ENCODE measurements around the gene NFATC2. TPM values are rescaled to one million over a fixed set of nuclear protein-coding genes. Genes with fewer than 3 reads are reported as not detected.

NFATC2 gene
- polyA plus RNA-seq, 1 donor from 2014 or later: not detected

- H2AFZ ChIP-seq (ENCODE audit: low read depth, low read length): no peak overlapping the region
- TF ChIP-seq CTCF (IDR thresholded peaks at IDR 0.05; ENCODE audit: poor library complexity, severe bottlenecking) (no peak), POLR2AphosphoS5 (IDR thresholded peaks at IDR 0.05) (no peak), EP300 (conservative IDR thresholded peaks at IDR 0.05; ENCODE audit: poor library complexity, severe bottlenecking) (no peak), RAD21 (conservative IDR thresholded peaks at IDR 0.05) (no peak), MXI1 (conservative IDR thresholded peaks at IDR 0.05; ENCODE audit: poor library complexity, severe bottlenecking) (no peak), SMC3 (conservative IDR thresholded peaks at IDR 0.05; ENCODE audit: poor library complexity) (no peak)
- TF ChIP-seq, protein P1, sequence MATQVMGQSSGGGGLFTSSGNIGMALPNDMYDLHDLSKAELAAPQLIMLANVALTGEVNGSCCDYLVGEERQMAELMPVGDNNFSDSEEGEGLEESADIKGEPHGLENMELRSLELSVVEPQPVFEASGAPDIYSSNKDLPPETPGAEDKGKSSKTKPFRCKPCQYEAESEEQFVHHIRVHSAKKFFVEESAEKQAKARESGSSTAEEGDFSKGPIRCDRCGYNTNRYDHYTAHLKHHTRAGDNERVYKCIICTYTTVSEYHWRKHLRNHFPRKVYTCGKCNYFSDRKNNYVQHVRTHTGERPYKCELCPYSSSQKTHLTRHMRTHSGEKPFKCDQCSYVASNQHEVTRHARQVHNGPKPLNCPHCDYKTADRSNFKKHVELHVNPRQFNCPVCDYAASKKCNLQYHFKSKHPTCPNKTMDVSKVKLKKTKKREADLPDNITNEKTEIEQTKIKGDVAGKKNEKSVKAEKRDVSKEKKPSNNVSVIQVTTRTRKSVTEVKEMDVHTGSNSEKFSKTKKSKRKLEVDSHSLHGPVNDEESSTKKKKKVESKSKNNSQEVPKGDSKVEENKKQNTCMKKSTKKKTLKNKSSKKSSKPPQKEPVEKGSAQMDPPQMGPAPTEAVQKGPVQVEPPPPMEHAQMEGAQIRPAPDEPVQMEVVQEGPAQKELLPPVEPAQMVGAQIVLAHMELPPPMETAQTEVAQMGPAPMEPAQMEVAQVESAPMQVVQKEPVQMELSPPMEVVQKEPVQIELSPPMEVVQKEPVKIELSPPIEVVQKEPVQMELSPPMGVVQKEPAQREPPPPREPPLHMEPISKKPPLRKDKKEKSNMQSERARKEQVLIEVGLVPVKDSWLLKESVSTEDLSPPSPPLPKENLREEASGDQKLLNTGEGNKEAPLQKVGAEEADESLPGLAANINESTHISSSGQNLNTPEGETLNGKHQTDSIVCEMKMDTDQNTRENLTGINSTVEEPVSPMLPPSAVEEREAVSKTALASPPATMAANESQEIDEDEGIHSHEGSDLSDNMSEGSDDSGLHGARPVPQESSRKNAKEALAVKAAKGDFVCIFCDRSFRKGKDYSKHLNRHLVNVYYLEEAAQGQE (IDR thresholded peaks at IDR 0.05; ENCODE audit: borderline replicate concordance): no peak
- H3K79me2 ChIP-seq (replicated peaks; ENCODE audit: insufficient read depth, low read length): no peaks in the 10 kb centered on the region
- no peaks in the 10 kb centered on the region for H4K20me1 ChIP-seq (ENCODE audit: insufficient read depth)
- H3F3A ChIP-seq (ENCODE audit: insufficient read depth, low read length, poor library complexity, severe bottlenecking): no peaks in the 10 kb centered on the region
- no peaks in the 10 kb centered on the region for H3K9me2 ChIP-seq (ENCODE audit: insufficient read depth, low read length)
- no peaks in the 10 kb centered on the region for H3K36me3 ChIP-seq (ENCODE audit: insufficient read depth, low read length)
- no peak overlapping the region for H3K27ac ChIP-seq (ENCODE audit: low read length)
- no peaks in the 10 kb centered on the region for H3K27me3 ChIP-seq (ENCODE audit: insufficient read depth, low read depth, low read length)
- H3K9me3 ChIP-seq (ENCODE audit: low read length): no peaks in the 10 kb centered on the region
- H3K4me2 ChIP-seq (ENCODE audit: low read length): no peak overlapping the region
- no peak overlapping the region for H3K9ac ChIP-seq (ENCODE audit: low read length)
- H3K4me3 ChIP-seq (ENCODE audit: low read length): no peak overlapping the region
Observed at GRCh38 chr20:51342510-51343236, 199.8 kb downstream of the NFATC2 start.

GRCh38 chr20:51341581-51341980 lies 200.9 kb downstream of the NFATC2 start:
- H3K36me3 ChIP-seq (ENCODE audit: insufficient read depth, low read length): no peaks in the 10 kb centered on the region
- TF ChIP-seq POLR2AphosphoS5 (IDR thresholded peaks at IDR 0.05): no peak
- TF ChIP-seq RAD21 (conservative IDR thresholded peaks at IDR 0.05): no peak
- no peak for TF ChIP-seq EP300 (conservative IDR thresholded peaks at IDR 0.05; ENCODE audit: poor library complexity, severe bottlenecking)
- TF ChIP-seq MXI1 (conservative IDR thresholded peaks at IDR 0.05; ENCODE audit: poor library complexity, severe bottlenecking): no peak
- no peak for TF ChIP-seq EZH2 (IDR thresholded peaks at IDR 0.05; ENCODE audit: borderline replicate concordance, insufficient read depth, low read length, poor library complexity, severe bottlenecking)
- TF ChIP-seq, protein P1 (IDR thresholded peaks at IDR 0.05; ENCODE audit: borderline replicate concordance): no peak
- no peak for TF ChIP-seq CTCF (IDR thresholded peaks at IDR 0.05; ENCODE audit: poor library complexity, severe bottlenecking)
- no peak for TF ChIP-seq TAF1 (IDR thresholded peaks at IDR 0.05; ENCODE audit: low read depth)
- no peak for TF ChIP-seq SMC3 (conservative IDR thresholded peaks at IDR 0.05; ENCODE audit: poor library complexity)
- no peaks in the 10 kb centered on the region for H3F3A ChIP-seq (ENCODE audit: insufficient read depth, low read length, poor library complexity, severe bottlenecking)
- no peaks in the 10 kb centered on the region for H3K9me2 ChIP-seq (ENCODE audit: insufficient read depth, low read length)
- no peaks in the 10 kb centered on the region for H3K9me3 ChIP-seq (ENCODE audit: low read length)
- H3K9ac ChIP-seq (ENCODE audit: low read length): no peak overlapping the region
- no peaks in the 10 kb centered on the region for H4K20me1 ChIP-seq (ENCODE audit: insufficient read depth)
- no peaks in the 10 kb centered on the region for H3K27me3 ChIP-seq (ENCODE audit: insufficient read depth, low read depth, low read length)
- no peak overlapping the region for H3K4me2 ChIP-seq (ENCODE audit: low read length)
- H2AFZ ChIP-seq (ENCODE audit: low read depth, low read length): no peak overlapping the region
- H3K27ac ChIP-seq (ENCODE audit: low read length): no peak overlapping the region
- H3K79me2 ChIP-seq (replicated peaks; ENCODE audit: insufficient read depth, low read length): no peaks in the 10 kb centered on the region
- no peak overlapping the region for H3K4me3 ChIP-seq (ENCODE audit: low read length)
